Kidney (tissue), 14 donors: ENCODE results near the gene ARID3B. TPM values are rescaled to one million over a fixed set of nuclear protein-coding genes. Genes with fewer than 3 reads are reported as not detected.
A peak's percentile ranks its signal among the peaks of the same experiment; 100 is the strongest.

ENCODE experiments used
- DNase-seq, 5 donors: peaks; one replicate each; pipeline ENCODE4 v3.0.0-alpha.2; 2013 to 2020
- FAIRE-seq: peaks from 2 replicates; lab custom pipeline; 2012; peaks lifted over from hg19 to GRCh38; lab: Jason Lieb, UNC
- H3K27ac ChIP-seq, 2 donors: one replicate each; pipeline ENCODE4 v1.7.0; 2013; ENCODE audit warnings: low read depth in 2 of 2, low read length in 2 of 2, inconsistent platforms in 1 of 2
- H3K27me3 ChIP-seq: one replicate; pipeline ENCODE4 v1.7.1; 2013; ENCODE audit warnings: low read length, inconsistent platforms; ENCODE audit not compliant: control insufficient read depth, insufficient read depth
- H3K36me3 ChIP-seq, 3 donors: one replicate each; pipeline versions ENCODE4 v1.7.0 to v1.7.1; 2013; ENCODE audit warnings: low read length in 3 of 3, control low read depth in 1 of 3, inconsistent platforms in 1 of 3; ENCODE audit not compliant: insufficient read depth in 3 of 3, control insufficient read depth in 2 of 3
- H3K4me1 ChIP-seq, 3 donors: one replicate each; pipeline versions ENCODE4 v1.7.0 to v1.7.1; 2013; ENCODE audit warnings: low read length in 3 of 3, inconsistent platforms in 1 of 3, low read depth in 1 of 3; ENCODE audit not compliant: control insufficient read depth in 2 of 3, insufficient read depth in 2 of 3
- H3K4me3 ChIP-seq, 3 donors: one replicate each; pipeline versions ENCODE4 v1.7.0 to v1.8.1; 2013; ENCODE audit warnings: low read length in 3 of 3, control low read depth in 1 of 3, inconsistent platforms in 1 of 3
- H3K9ac ChIP-seq, 3 donors: one replicate each; pipeline versions ENCODE4 v1.7.0 to v1.7.1; 2013; ENCODE audit warnings: low read length in 3 of 3, control low read depth in 1 of 3, inconsistent platforms in 1 of 3
- H3K9me3 ChIP-seq, 3 donors: one replicate each; pipeline versions ENCODE4 v1.7.0 to v1.7.1; 2013; ENCODE audit warnings: low read length in 3 of 3, control low read depth in 1 of 3, inconsistent platforms in 1 of 3; ENCODE audit not compliant: control insufficient read depth in 2 of 3, insufficient read depth in 1 of 3
- intact Hi-C: fragments of 100-400 bp; cut with DNase I; formaldehyde crosslinking; loops from one replicate; pipeline ENCODE4 v1.11.1; 2022
- polyA plus RNA-seq: library from polyadenylated mRNA; stranded (reverse); fragments of 350-450 nt; fragmentation: Illumina TruSeq; extraction: RNeasy Lipid Tissue Mini Kit (QIAGEN cat#74804); gene quantifications from one replicate; pipeline ENCODE4 v1.2.3, GENCODE V29; 2014; ENCODE audit warnings: low read depth, low replicate concordance; ENCODE audit not compliant: insufficient read depth
- total RNA-seq: library from RNA; stranded (reverse); fragmentation: NEBNext Ultra II Directional; extraction: Animal tissue kit (Norgen Biotek cat#: 25700); gene quantifications from one replicate; pipeline ENCODE4 v1.2.1, GENCODE V29; 2021
- TF ChIP-seq, protein P1 (sequence below): IDR thresholded peaks from 3 replicates; pipeline ENCODE4 v1.5.1; 2012; ENCODE audit warnings: mild to moderate bottlenecking, moderate library complexity, borderline replicate concordance; ENCODE audit not compliant: insufficient read depth; ENCODE audit errors: extremely low read depth
- donor health status: control.
- donor health status: control.
- donor health status: control.
- donor health status: control.
- donor health status: control.
- donor health status: DM: yes; HTN: yes; CAD: no.
- donor health status: Normal renal cell carcinoma (clear cell type).

The ARID3B gene
- total and polyA plus RNA-seq, 2 donors from 2014 or later, result 2.3 to 6.2 TPM

DNA sequence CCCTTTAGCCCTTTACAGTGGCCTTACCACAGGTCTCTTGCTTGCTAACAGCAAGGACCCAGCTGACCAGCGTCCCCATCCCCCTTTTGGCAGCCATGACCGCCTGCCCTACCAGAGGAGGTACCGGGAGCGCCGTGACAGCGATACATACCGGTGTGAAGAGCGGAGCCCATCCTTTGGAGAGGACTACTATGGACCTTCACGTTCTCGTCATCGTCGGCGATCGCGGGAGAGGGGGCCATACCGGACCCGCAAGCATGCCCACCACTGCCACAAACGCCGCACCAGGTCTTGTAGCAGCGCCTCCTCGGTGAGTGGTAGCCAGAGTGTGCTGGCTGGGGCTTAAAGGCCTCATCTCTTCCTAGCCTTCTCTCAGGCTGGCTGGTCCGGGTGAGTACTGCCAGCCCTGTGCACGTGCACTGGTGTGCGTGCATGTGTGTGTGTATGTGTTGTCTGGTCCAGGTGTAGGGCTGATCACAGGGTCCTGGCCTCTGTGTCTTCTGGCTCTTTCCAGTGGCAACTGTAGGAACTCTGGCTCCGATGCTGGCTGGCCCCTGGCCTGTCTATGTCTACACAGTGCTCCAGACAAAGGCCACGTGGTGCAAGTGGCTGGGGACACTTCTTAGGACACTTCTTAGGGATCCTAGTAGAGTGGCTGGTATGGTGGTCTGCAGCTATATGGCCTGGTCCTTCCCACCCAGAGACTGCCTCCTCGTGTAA is 79.1 kb downstream of the ARID3B start:
- intact Hi-C loops, result no loop called here
- FAIRE-seq (no peak), DNase-seq (peak in 1 of 5 donors; percentile 67)
- no peaks in the 10 kb centered on the region for H3K27me3 ChIP-seq
- no peak overlapping the region for H3K9ac ChIP-seq
- H3K4me3 ChIP-seq, result no peak overlapping the region
- H3K9me3 ChIP-seq, result no peaks in the 10 kb centered on the region
- H3K4me1 ChIP-seq, result peaks cover 6 to 25% (median 18%) of the 10 kb centered on the region in 3 donors
- no peak overlapping the region for H3K27ac ChIP-seq
- TF ChIP-seq, protein P1, sequence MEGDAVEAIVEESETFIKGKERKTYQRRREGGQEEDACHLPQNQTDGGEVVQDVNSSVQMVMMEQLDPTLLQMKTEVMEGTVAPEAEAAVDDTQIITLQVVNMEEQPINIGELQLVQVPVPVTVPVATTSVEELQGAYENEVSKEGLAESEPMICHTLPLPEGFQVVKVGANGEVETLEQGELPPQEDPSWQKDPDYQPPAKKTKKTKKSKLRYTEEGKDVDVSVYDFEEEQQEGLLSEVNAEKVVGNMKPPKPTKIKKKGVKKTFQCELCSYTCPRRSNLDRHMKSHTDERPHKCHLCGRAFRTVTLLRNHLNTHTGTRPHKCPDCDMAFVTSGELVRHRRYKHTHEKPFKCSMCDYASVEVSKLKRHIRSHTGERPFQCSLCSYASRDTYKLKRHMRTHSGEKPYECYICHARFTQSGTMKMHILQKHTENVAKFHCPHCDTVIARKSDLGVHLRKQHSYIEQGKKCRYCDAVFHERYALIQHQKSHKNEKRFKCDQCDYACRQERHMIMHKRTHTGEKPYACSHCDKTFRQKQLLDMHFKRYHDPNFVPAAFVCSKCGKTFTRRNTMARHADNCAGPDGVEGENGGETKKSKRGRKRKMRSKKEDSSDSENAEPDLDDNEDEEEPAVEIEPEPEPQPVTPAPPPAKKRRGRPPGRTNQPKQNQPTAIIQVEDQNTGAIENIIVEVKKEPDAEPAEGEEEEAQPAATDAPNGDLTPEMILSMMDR, result no peak
- peaks cover 12 to 62% (median 51%) of the 10 kb centered on the region in 3 donors for H3K36me3 ChIP-seq

DNA sequence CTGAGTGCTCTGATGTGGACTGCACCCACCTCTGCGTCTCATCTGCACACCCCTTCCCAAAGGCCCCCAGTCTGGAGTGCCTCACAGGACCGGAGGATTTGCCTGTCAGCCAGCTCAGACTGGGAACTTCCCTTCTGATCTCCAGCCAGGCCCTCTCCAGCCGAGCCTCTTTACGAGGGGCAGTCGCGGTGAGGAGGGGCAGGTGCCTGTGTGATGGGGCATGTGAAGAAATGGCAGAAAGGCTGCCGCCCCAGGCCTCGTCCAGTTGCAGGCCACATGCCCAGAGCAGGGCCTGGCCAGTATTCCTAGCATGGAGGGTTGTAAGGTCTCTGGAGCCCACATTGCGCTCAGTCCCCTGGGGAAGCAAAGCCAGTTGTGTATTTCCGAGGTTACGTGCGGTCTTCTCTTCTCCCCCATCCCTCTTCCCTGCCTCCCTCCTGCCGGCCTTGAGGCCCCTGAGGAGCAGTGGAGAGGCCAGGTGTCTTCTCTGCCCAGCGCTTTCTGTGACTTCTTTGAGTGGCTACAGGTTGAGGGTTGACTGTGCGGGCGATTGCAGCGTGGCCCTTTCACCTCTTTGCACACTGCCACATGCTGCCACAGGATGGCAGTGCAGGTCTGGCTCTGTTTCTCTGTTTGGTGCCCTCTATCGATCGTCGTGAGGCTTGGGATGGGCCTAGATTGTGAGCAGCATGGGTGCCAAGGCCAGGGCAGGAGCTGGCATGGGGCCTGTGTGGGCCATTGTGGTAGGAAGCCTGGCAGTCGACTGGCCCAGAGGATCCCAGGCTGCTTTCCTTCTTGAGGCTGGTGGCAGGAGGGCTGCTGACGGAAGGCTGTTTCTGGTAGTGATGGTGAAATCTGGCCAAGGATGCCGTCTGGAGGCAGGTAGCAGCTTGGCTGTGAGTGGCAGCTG is 79.9 kb downstream of the ARID3B start:
- intact Hi-C loops, result no loop called here
- Histone ChIP-seq H3K36me3 (peaks cover 12 to 71% (median 58%) of the 10 kb centered on the region in 3 donors), H3K4me1 (peaks cover 6 to 25% (median 18%) of the 10 kb centered on the region in 3 donors), H3K4me3 (no peak overlapping the region), H3K9me3 (no peaks in the 10 kb centered on the region), H3K9ac (no peak overlapping the region), H3K27ac (no peak overlapping the region), H3K27me3 (no peaks in the 10 kb centered on the region)
- DNase-seq, result peak; percentile 50 to 75 (median 64)
- no peak for FAIRE-seq
- TF ChIP-seq, protein P1, result peak; percentile 87

DNA sequence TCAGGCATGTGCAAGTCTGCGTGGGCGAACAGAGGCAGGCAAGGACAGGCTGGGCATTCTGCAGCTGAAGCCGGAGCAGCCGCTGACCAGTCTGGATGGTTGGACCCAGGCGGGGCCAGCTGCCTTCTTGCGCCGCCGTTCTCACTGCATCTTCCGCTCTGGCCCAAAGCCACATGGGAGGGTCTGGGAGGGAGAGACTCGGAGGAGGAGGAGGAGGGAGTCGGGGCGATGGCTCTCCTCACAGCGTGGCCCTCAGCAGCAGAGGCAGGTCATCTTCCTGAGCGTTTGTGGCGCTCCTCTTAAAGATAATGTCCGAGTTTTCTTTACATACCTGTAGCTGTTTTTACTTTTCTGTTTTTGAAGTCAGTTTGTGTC is 80.5 kb downstream of the ARID3B start:
- H3K27ac ChIP-seq, result no peak overlapping the region
- DNase-seq, result peak in 1 of 5 donors; percentile 65

More for the DNA sequence above, 80.5 kb downstream of the ARID3B start:
- no peak for FAIRE-seq
- Histone ChIP-seq H3K27me3 (no peaks in the 10 kb centered on the region), H3K36me3 (peaks cover 12 to 77% (median 63%) of the 10 kb centered on the region in 3 donors), H3K9ac (no peak overlapping the region), H3K4me3 (no peak overlapping the region), H3K9me3 (no peaks in the 10 kb centered on the region), H3K4me1 (peaks cover 6 to 25% (median 17%) of the 10 kb centered on the region in 3 donors)
- TF ChIP-seq, protein P1, result no peak
- intact Hi-C loops, result no loop called here
